CD14-positive monocyte (primary cell): Measurements from ENCODE around the gene GJA9. TPM values are rescaled to one million over a fixed set of nuclear protein-coding genes. Genes with fewer than 3 reads are reported as not detected.

Experiments used
- DNase-seq, 3 donors: peaks; one replicate each; pipeline ENCODE4 v3.0.0-alpha.2; 2011 to 2022
- H2AFZ ChIP-seq: 2 replicates; pipeline ENCODE4 v1.6.0; 2012; ENCODE audit warnings: mild to moderate bottlenecking, low read depth, low read length, inconsistent platforms; ENCODE audit not compliant: insufficient read depth, poor library complexity, severe bottlenecking
- H3K27ac ChIP-seq, 2 donors: 1 replicate in 1 of 2; 2 replicates in 1 of 2; pipeline ENCODE4 v1.5.1; 2012 to 2013; ENCODE audit warnings: low read length in 2 of 2, control low read depth in 1 of 2, inconsistent platforms in 1 of 2, low read depth in 1 of 2, mild to moderate bottlenecking in 1 of 2
- H3K27me3 ChIP-seq, 2 donors: one replicate each; pipeline versions ENCODE4 v1.6.0 to v1.6.1; 2011 to 2013; ENCODE audit warnings: low read length in 2 of 2; ENCODE audit not compliant: control insufficient read depth in 2 of 2, insufficient read depth in 2 of 2
- H3K36me3 ChIP-seq, 2 donors: replicated peaks in 1 of 2; 1 replicate in 1 of 2; 2 replicates in 1 of 2; pipeline versions ENCODE4 v1.5.1 to v1.6.1; 2012 to 2013; ENCODE audit warnings: low read length in 2 of 2, control low read depth in 1 of 2, inconsistent platforms in 1 of 2, mild to moderate bottlenecking in 1 of 2; ENCODE audit not compliant: insufficient read depth in 2 of 2, control insufficient read depth in 1 of 2
- H3K4me1 ChIP-seq, 2 donors: 1 replicate in 1 of 2; 2 replicates in 1 of 2; pipeline versions ENCODE4 v1.5.1 to v1.6.1; 2012 to 2013; ENCODE audit warnings: low read length in 2 of 2, control low read depth in 1 of 2, inconsistent platforms in 1 of 2, mild to moderate bottlenecking in 1 of 2, moderate library complexity in 1 of 2; ENCODE audit not compliant: insufficient read depth in 2 of 2, control insufficient read depth in 1 of 2
- H3K4me2 ChIP-seq: replicated peaks from 2 replicates; pipeline ENCODE3; 2012; ENCODE audit warnings: low read length, moderate library complexity, mild to moderate bottlenecking; ENCODE audit not compliant: poor library complexity, severe bottlenecking; ENCODE audit errors: extremely low read depth
- H3K4me3 ChIP-seq, 3 experiments: fragments of 200-600 bp in 1 of 3; sonication (generic) in 1 of 3; replicated peaks in 1 of 3; 1 replicate in 2 of 3; 2 replicates in 1 of 3; pipeline ENCODE4 v1.5.1; 2011 to 2013; ENCODE audit warnings: low read length in 3 of 3, mild to moderate bottlenecking in 3 of 3, control low read depth in 2 of 3, low read depth in 2 of 3, inconsistent platforms in 1 of 3, moderate library complexity in 1 of 3
- H3K79me2 ChIP-seq: 2 replicates; pipeline ENCODE4 v1.6.0; 2012; ENCODE audit warnings: mild to moderate bottlenecking, control low read depth, inconsistent platforms, low read length, moderate library complexity; ENCODE audit not compliant: insufficient read depth
- H3K9ac ChIP-seq: 2 replicates; pipeline ENCODE4 v1.6.0; 2017; ENCODE audit warnings: low read length, mild to moderate bottlenecking; ENCODE audit not compliant: insufficient read depth, poor library complexity, severe bottlenecking
- H3K9me3 ChIP-seq, 2 donors: replicated peaks in 1 of 2; 1 replicate in 1 of 2; 2 replicates in 1 of 2; pipeline versions ENCODE4 v1.5.1 to v1.6.1; 2012 to 2013; ENCODE audit warnings: low read length in 2 of 2, control low read depth in 1 of 2; ENCODE audit not compliant: control insufficient read depth in 1 of 2, insufficient read depth in 1 of 2
- H4K20me1 ChIP-seq: 2 replicates; pipeline ENCODE4 v1.6.0; 2012; ENCODE audit warnings: mild to moderate bottlenecking, low read length, control low read depth, moderate library complexity; ENCODE audit not compliant: insufficient read depth
- H3K27ac Mint-ChIP-seq, 7 donors: one replicate each; pipeline ENCODE4 v1.8.0; 2020; ENCODE audit warnings: mild to moderate bottlenecking in 7 of 7, mixed read lengths in 7 of 7, moderate library complexity in 6 of 7, inconsistent platforms in 2 of 7
- H3K27me3 Mint-ChIP-seq, 3 donors: one replicate each; pipeline ENCODE4 v1.8.0; 2021 to 2022; ENCODE audit warnings: low read depth in 3 of 3, mild to moderate bottlenecking in 3 of 3, mixed read lengths in 3 of 3, moderate library complexity in 3 of 3, inconsistent platforms in 1 of 3
- H3K36me3 Mint-ChIP-seq, 2 donors: one replicate each; pipeline ENCODE4 v1.8.0; 2020; ENCODE audit warnings: mixed read lengths in 2 of 2, inconsistent platforms in 1 of 2, mild to moderate bottlenecking in 1 of 2
- H3K4me1 Mint-ChIP-seq: one replicate; pipeline ENCODE4 v1.8.0; 2020; ENCODE audit warnings: mild to moderate bottlenecking, mixed read lengths
- H3K4me3 Mint-ChIP-seq, 2 donors: one replicate each; pipeline ENCODE4 v1.8.0; 2020; ENCODE audit warnings: mild to moderate bottlenecking in 2 of 2, mixed read lengths in 2 of 2, moderate library complexity in 1 of 2
- H3K9me3 Mint-ChIP-seq, 7 donors: one replicate each; pipeline ENCODE4 v1.8.0; 2020 to 2022; ENCODE audit warnings: mixed read lengths in 7 of 7, mild to moderate bottlenecking in 6 of 7, moderate library complexity in 6 of 7, inconsistent platforms in 2 of 7
- WGBS: methylation state at CpG from one replicate; pipeline ENCODE4 v1.1.5; 2013; ENCODE audit warnings: missing lambda C conversion rate; ENCODE audit not compliant: insufficient coverage; 5-methylcytosine and 5-hydroxymethylcytosine counted together
- intact Hi-C, 2 donors: fragments of 100-400 bp; cut with micrococcal nuclease; formaldehyde crosslinking; loops; one replicate each; pipeline versions ENCODE4 v1.15.0 to v1.15.1; 2023
- polyA plus RNA-seq, 3 donors: library from polyadenylated mRNA; depleted of rRNA in 1 of 3; unstranded in 2 of 3; stranded (reverse) in 1 of 3; fragments of 300-500 nt in 2 of 3; fragments of >200 nt in 1 of 3; fragmentation: Illumina TruSeq in 2 of 3; gene quantifications; 1 replicate in 2 of 3; 2 replicates in 1 of 3; pipeline ENCODE4 v1.2.3, GENCODE V29; 2012 to 2021
- TF ChIP-seq, protein P1 (sequence below): fragments of 200-600 bp; IDR thresholded peaks from one replicate; pipeline ENCODE4 v1.8.0; 2022; ENCODE audit warnings: antibody characterized with exemption, mild to moderate bottlenecking

GJA9 gene
- polyA plus RNA-seq, 3 donors: not detected

DNA sequence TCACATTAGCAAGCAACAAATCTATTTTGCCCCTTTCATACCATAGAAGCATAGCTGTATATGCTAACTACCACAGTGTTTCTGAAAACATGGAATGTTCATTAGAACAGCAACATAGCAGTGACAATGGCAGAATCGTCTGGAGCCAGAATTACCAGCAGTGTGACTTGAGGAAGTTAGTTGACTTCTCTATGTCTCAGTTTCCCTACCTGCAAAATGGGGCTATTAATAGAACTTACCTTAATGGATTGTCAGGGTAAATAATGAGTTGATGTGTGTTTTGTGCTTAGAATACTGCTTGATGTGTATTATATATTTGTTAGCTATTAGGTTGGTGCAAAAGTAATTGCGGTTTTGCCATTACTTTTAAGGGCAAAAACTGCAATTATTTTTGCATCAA is 14.8 kb upstream of the GJA9 start:
- Mint-ChIP-seq H3K4me1 (no peaks in the 10 kb centered on the region), H3K27ac (no peak overlapping the region), H3K36me3 (peaks cover 0 to 5% of the 10 kb centered on the region in 2 donors), H3K4me3 (no peak overlapping the region), H3K9me3 (peaks cover 0 to 2% (median 0%) of the 10 kb centered on the region in 7 donors), H3K27me3 (peaks cover 0 to 5% (median 1%) of the 10 kb centered on the region in 3 donors)
- H3K36me3 ChIP-seq: no peaks in the 10 kb centered on the region
- H3K27me3 ChIP-seq: no peaks in the 10 kb centered on the region
- no CpG with 5 or more reads among the region's 2 CpGs for WGBS
- H3K4me1 ChIP-seq: no peaks in the 10 kb centered on the region
- H4K20me1 ChIP-seq: no peaks in the 10 kb centered on the region
- H3K27ac ChIP-seq: no peak overlapping the region
- no peak overlapping the region for H3K4me2 ChIP-seq
- H3K9ac ChIP-seq: no peak overlapping the region
- no peak for DNase-seq
- H3K79me2 ChIP-seq: no peaks in the 10 kb centered on the region
- intact Hi-C loops: no loop called here
- no peak overlapping the region for H3K4me3 ChIP-seq
- no peak overlapping the region for H2AFZ ChIP-seq
- TF ChIP-seq, protein P1, sequence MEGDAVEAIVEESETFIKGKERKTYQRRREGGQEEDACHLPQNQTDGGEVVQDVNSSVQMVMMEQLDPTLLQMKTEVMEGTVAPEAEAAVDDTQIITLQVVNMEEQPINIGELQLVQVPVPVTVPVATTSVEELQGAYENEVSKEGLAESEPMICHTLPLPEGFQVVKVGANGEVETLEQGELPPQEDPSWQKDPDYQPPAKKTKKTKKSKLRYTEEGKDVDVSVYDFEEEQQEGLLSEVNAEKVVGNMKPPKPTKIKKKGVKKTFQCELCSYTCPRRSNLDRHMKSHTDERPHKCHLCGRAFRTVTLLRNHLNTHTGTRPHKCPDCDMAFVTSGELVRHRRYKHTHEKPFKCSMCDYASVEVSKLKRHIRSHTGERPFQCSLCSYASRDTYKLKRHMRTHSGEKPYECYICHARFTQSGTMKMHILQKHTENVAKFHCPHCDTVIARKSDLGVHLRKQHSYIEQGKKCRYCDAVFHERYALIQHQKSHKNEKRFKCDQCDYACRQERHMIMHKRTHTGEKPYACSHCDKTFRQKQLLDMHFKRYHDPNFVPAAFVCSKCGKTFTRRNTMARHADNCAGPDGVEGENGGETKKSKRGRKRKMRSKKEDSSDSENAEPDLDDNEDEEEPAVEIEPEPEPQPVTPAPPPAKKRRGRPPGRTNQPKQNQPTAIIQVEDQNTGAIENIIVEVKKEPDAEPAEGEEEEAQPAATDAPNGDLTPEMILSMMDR: no peak
- H3K9me3 ChIP-seq: no peaks in the 10 kb centered on the region

DNA sequence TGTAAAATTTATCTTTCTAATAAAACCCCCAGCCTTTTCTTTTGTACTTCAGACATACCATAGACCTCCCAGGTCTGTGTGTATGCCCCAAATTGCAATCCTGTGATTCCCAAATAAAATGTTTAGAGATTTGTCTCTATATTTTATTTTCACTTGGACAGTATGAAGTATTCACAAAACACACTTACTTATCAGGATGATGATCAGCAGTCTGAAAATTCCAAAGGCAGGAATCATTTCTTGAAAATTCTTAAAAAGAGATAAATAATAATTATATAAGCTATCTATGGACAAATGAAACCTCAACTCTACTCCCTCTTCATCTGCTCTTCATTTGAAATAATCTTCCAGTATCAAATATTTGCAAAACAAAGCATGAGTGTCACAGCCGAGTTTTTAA is 11.6 kb upstream of the GJA9 start:
- Histone ChIP-seq H3K27me3 (no peaks in the 10 kb centered on the region), H2AFZ (no peak overlapping the region), H3K4me3 (no peak overlapping the region), H3K27ac (no peak overlapping the region), H3K9ac (no peak overlapping the region), H3K9me3 (no peaks in the 10 kb centered on the region), H3K36me3 (no peaks in the 10 kb centered on the region), H3K4me1 (no peaks in the 10 kb centered on the region), H3K79me2 (no peaks in the 10 kb centered on the region), H3K4me2 (no peak overlapping the region), H4K20me1 (no peaks in the 10 kb centered on the region)
- intact Hi-C loops: no loop called here
- H3K4me1 Mint-ChIP-seq: no peaks in the 10 kb centered on the region
- H3K27ac Mint-ChIP-seq: no peak overlapping the region
- peaks cover 0 to 5% (median 1%) of the 10 kb centered on the region in 3 donors for H3K27me3 Mint-ChIP-seq
- peaks cover 0 to 2% (median 0%) of the 10 kb centered on the region in 7 donors for H3K9me3 Mint-ChIP-seq
- no CpG with 5 or more reads among the region's 1 CpG for WGBS
- no peak overlapping the region for H3K4me3 Mint-ChIP-seq
- TF ChIP-seq, protein P1: no peak
- peaks cover 0 to 5% of the 10 kb centered on the region in 2 donors for H3K36me3 Mint-ChIP-seq
- no peak for DNase-seq
